ENCODE results near the gene CACNA1A. TPM values are rescaled to one million over a fixed set of nuclear protein-coding genes. Genes with fewer than 3 reads are reported as not detected.

CACNA1A gene
- total RNA-seq, 1 donor = 1.4 TPM

GRCh38 chr19:13282486-13283065, 223.7 kb downstream of the CACNA1A start:
- no peaks in the 10 kb centered on the region for H3K79me2 ChIP-seq (ENCODE audit: insufficient read depth, low read length)
- TF ChIP-seq CTCF (IDR thresholded peaks at IDR 0.05; ENCODE audit: extremely low read depth, low read depth, low read length) = no peak
- H3K4me1 ChIP-seq (ENCODE audit: insufficient read depth, low read length) = no peaks in the 10 kb centered on the region
- no peak overlapping the region for H3K27ac ChIP-seq (ENCODE audit: low read depth, low read length)
- H3K4me2 ChIP-seq (ENCODE audit: insufficient read depth, low read length) = no peak overlapping the region
- H4K20me1 ChIP-seq (ENCODE audit: insufficient read depth, low read length) = no peaks in the 10 kb centered on the region
- DNase-seq (ENCODE audit: insufficient read length, low spot score, missing footprints) = no peak
- H3K9me3 ChIP-seq (ENCODE audit: low read depth, low read length) = no peaks in the 10 kb centered on the region
- H3K27me3 ChIP-seq (ENCODE audit: insufficient read depth, low read length) = no peaks in the 10 kb centered on the region
- no peaks in the 10 kb centered on the region for H3K36me3 ChIP-seq (ENCODE audit: insufficient read depth, low read length)
- H2AFZ ChIP-seq (ENCODE audit: low read length) = no peak overlapping the region
- no peak overlapping the region for H3K4me3 ChIP-seq (ENCODE audit: insufficient read depth, low read length)

DNA sequence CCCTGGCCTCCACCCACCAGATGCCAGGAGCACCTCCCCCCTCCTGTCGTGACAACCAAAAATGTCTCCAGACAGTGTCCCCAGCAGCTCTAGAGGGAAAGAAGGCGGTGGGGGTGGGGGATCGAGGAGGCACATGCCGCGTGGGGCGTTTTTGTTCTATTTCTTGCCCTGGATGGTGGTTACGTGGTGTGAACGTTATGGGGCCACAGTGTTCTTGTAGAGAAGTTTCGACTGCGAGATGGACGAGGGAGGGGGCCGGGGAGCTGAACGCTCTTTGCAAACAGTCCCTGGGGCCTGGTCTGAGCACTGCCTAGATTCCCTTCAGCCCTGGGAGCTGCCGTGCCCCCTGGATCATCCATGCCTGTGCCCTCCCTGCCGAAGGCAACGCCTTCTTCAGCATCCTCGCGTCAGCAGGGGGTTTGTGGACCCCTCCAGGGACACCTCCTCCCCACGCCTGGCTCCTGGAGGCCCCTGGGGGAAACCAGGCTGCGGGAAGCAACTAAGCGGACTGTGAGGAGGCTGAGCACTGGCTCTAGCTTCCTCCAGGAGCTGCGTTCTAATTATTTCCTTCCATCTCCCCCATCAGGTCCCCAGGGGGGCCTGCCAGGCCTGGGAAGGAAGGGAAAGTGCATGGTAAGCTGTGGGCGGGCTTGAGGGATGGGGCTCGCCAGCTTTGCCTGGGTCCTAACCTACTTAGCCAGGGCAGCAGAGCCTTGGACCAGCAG, 224.6 kb downstream of the CACNA1A start:
- Histone ChIP-seq H3K27me3 (ENCODE audit: insufficient read depth, low read length) (no peaks in the 10 kb centered on the region), H3K4me1 (ENCODE audit: insufficient read depth, low read length) (no peaks in the 10 kb centered on the region), H3K36me3 (ENCODE audit: insufficient read depth, low read length) (no peaks in the 10 kb centered on the region), H2AFZ (ENCODE audit: low read length) (no peak overlapping the region), H4K20me1 (ENCODE audit: insufficient read depth, low read length) (no peaks in the 10 kb centered on the region), H3K79me2 (ENCODE audit: insufficient read depth, low read length) (no peaks in the 10 kb centered on the region), H3K9me3 (ENCODE audit: low read depth, low read length) (no peaks in the 10 kb centered on the region), H3K27ac (ENCODE audit: low read depth, low read length) (no peak overlapping the region), H3K4me3 (ENCODE audit: insufficient read depth, low read length) (no peak overlapping the region), H3K4me2 (ENCODE audit: insufficient read depth, low read length) (no peak overlapping the region)
- DNase-seq (ENCODE audit: insufficient read length, low spot score, missing footprints) = peak; percentile 83
- TF ChIP-seq CTCF (IDR thresholded peaks at IDR 0.05; ENCODE audit: extremely low read depth, low read depth, low read length) = no peak

DNA sequence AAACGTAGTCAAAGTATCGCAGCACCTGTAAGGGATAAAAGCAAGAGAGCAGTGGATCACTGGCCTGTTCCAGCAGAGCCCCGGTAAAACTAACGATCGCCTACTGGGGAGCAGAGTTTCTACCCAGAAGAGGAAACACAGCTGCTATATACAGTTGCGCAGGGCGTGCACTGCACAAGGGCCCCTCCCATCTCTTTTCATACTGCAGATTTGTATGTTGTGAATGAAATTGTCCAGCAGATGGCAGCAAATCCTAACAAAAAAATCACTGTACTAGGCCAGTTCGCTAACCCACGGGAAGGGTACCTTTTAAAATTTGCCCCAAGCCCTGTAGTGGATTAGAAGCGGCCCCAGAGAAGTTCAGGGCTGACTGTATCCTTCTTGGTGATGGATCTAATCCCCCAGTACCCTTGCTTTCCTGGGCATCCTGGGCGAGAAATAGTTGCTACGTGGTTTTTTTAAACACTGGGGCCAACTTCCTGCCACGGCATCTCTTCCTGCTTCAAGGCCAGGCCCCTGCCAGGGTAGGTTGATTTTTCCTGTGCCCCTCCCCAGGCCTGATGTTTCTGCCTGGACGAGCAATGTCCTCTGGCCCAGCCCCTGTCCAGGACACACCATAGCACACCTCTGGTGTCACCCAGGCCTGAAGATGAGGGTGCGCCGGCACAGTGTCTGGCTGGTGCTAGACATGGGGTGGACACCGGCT, 229.0 kb downstream of the CACNA1A start:
- H3K4me3 ChIP-seq (ENCODE audit: insufficient read depth, low read length) = no peak overlapping the region
- no peaks in the 10 kb centered on the region for H4K20me1 ChIP-seq (ENCODE audit: insufficient read depth, low read length)
- H3K79me2 ChIP-seq (ENCODE audit: insufficient read depth, low read length) = no peaks in the 10 kb centered on the region
- no peak for DNase-seq (ENCODE audit: insufficient read length, low spot score, missing footprints)
- peak overlapping the region; percentile 90 for H2AFZ ChIP-seq (ENCODE audit: low read length)
- TF ChIP-seq CTCF (IDR thresholded peaks at IDR 0.05; ENCODE audit: extremely low read depth, low read depth, low read length) = peak; percentile 67
- no peaks in the 10 kb centered on the region for H3K4me1 ChIP-seq (ENCODE audit: insufficient read depth, low read length)
- H3K9me3 ChIP-seq (ENCODE audit: low read depth, low read length) = no peaks in the 10 kb centered on the region
- H3K4me2 ChIP-seq (ENCODE audit: insufficient read depth, low read length) = peak overlapping the region; percentile 46
- H3K27ac ChIP-seq (ENCODE audit: low read depth, low read length) = no peak overlapping the region
- no peaks in the 10 kb centered on the region for H3K27me3 ChIP-seq (ENCODE audit: insufficient read depth, low read length)
- H3K36me3 ChIP-seq (ENCODE audit: insufficient read depth, low read length) = no peaks in the 10 kb centered on the region
